K562 (cell line): Measurements from ENCODE around the gene IDH1. TPM values are rescaled to one million over a fixed set of nuclear protein-coding genes. Genes with fewer than 3 reads are reported as not detected.

Experiments used
- ATAC-seq: fragments of 200-7000 bp; cut with Tn5 transposase; 3 replicates; pipeline ENCODE4 v1.9.1; 2020; ENCODE audit warnings: moderate library complexity
- BruUV-seq: library from RNA; stranded (reverse); fragments of 400-500 nt; replicated peaks from 2 replicates; lab custom pipeline; 2021; lab: Mats Ljungman, UMichigan
- CTCF ChIA-PET: fragments of 300-600 bp; formaldehyde crosslinking; extraction: SDS; loops from one replicate; lab custom pipeline; 2021; ENCODE audit warnings: low intra/inter-chr PET ratio; lab: Yijun Ruan, JAX
- POLR2A ChIA-PET: fragments of 300-600, 350-650 bp; sonication (Branson Sonifier 250); formaldehyde crosslinking; extraction: SDS; loops from one replicate; lab custom pipeline; 2021; ENCODE audit warnings: antibody characterized with exemption, inconsistent platforms; lab: Yijun Ruan, JAX
- DNase-seq, 4 experiments: peaks; one replicate each; pipeline versions ENCODE4 v3.0.0 to v3.0.0-alpha.2; 2011 to 2018; ENCODE audit warnings: low spot score in 3 of 4, mixed read lengths in 3 of 4; ENCODE audit errors: extremely low read depth in 1 of 4
- FAIRE-seq: peaks from 2 replicates; lab custom pipeline; 2011; peaks lifted over from hg19 to GRCh38; lab: Jason Lieb, UNC
- H2AFZ ChIP-seq: 2 replicates; pipeline ENCODE4 v1.6.0; 2011; ENCODE audit warnings: low read depth, low read length, control low read depth, inconsistent platforms
- H3K27ac ChIP-seq: fragments of 200-600 bp; 3 replicates; pipeline ENCODE4 v1.8.0; 2011; ENCODE audit warnings: low read depth, mild to moderate bottlenecking, control low read depth, inconsistent platforms, low read length, moderate library complexity, mixed read lengths; ENCODE audit errors: extremely low read depth
- H3K27me3 ChIP-seq, 2 experiments: fragments of 300-600 bp in 1 of 2; 2 replicates in 1 of 2; 3 replicates in 1 of 2; pipeline versions ENCODE4 v1.6.0 to v1.8.0; 2011; ENCODE audit warnings: inconsistent platforms in 2 of 2, low read length in 2 of 2, mild to moderate bottlenecking in 1 of 2, mixed read lengths in 1 of 2, moderate library complexity in 1 of 2; ENCODE audit not compliant: control insufficient read depth in 2 of 2, insufficient read depth in 2 of 2
- H3K36me3 ChIP-seq: fragments of 300-600 bp; 3 replicates; pipeline ENCODE4 v1.8.0; 2011; ENCODE audit warnings: mild to moderate bottlenecking, low read length, inconsistent platforms; ENCODE audit not compliant: control insufficient read depth, insufficient read depth
- H3K4me1 ChIP-seq, 2 experiments: fragments of 200-600 bp in 1 of 2; replicated peaks in 1 of 2; 2 replicates in 1 of 2; 3 replicates in 1 of 2; pipeline versions ENCODE4 v1.5.1 to v1.8.0; 2011; ENCODE audit warnings: inconsistent platforms in 2 of 2, low read length in 2 of 2, mild to moderate bottlenecking in 1 of 2, mixed read lengths in 1 of 2, moderate library complexity in 1 of 2; ENCODE audit not compliant: control insufficient read depth in 2 of 2, insufficient read depth in 2 of 2
- H3K4me2 ChIP-seq: 2 replicates; pipeline ENCODE4 v1.6.1; 2011; ENCODE audit warnings: low read length, control low read depth, inconsistent platforms, mixed read lengths; ENCODE audit not compliant: insufficient read depth
- H3K4me3 ChIP-seq: fragments of 200-600 bp; sonication (generic), shearing (Covaris generic); 2 replicates; pipeline ENCODE4 v1.5.1; 2016; ENCODE audit warnings: control low read depth, inconsistent platforms
- H3K79me2 ChIP-seq: fragments of 200-600 bp; 3 replicates; pipeline ENCODE4 v1.8.0; 2011; ENCODE audit warnings: low read length, inconsistent platforms; ENCODE audit not compliant: control insufficient read depth, insufficient read depth
- H3K9ac ChIP-seq, 2 experiments: 2 replicates each; pipeline versions ENCODE4 v1.6.0 to v1.6.1; 2011; ENCODE audit warnings: low read depth in 2 of 2, low read length in 2 of 2, control low read depth in 1 of 2, inconsistent platforms in 1 of 2, mild to moderate bottlenecking in 1 of 2, mixed read lengths in 1 of 2; ENCODE audit not compliant: insufficient read depth in 1 of 2
- H3K9me1 ChIP-seq: one replicate; pipeline ENCODE4 v1.6.0; 2011; ENCODE audit warnings: inconsistent platforms, mild to moderate bottlenecking, low read length, moderate library complexity; ENCODE audit not compliant: control insufficient read depth, insufficient read depth
- H3K9me3 ChIP-seq: replicated peaks from 2 replicates; pipeline ENCODE4 v1.5.1; 2011; ENCODE audit warnings: low read depth, low read length, inconsistent platforms; ENCODE audit not compliant: control insufficient read depth, insufficient read depth
- H4K20me1 ChIP-seq: replicated peaks from 2 replicates; pipeline ENCODE4 v1.6.1; 2011; ENCODE audit warnings: low read length, inconsistent platforms, mixed read lengths; ENCODE audit not compliant: control insufficient read depth, insufficient read depth
- ATF7 ChIP-seq: fragments of 450-650 bp; IDR thresholded peaks from 2 replicates; pipeline ENCODE4 v1.7.1; 2014; ENCODE audit warnings: mild to moderate bottlenecking, moderate library complexity
- HDAC6 ChIP-seq: IDR thresholded peaks from 2 replicates; pipeline ENCODE4 v1.6.1; 2012; ENCODE audit warnings: low read depth, mild to moderate bottlenecking, control low read depth, inconsistent platforms, low read length, moderate library complexity
- RBM25 ChIP-seq: fragments of 200-400 bp; formaldehyde crosslinking; IDR thresholded peaks from 2 replicates; pipeline ENCODE4 v1.6.1; 2018; ENCODE audit warnings: low read length, low read depth, moderate library complexity; ENCODE audit not compliant: severe bottlenecking
- WGBS: fragments of 100-300 bp; shearing (Covaris generic); methylation state at CpG from one replicate; pipeline ENCODE4 v1.1.6; 2016; ENCODE audit warnings: low coverage, mixed read lengths; ENCODE audit not compliant: insufficient coverage; ENCODE audit errors: missing lambda C conversion rate; 5-methylcytosine and 5-hydroxymethylcytosine counted together
- in situ Hi-C: fragments of 300-500 bp; cut with MboI; formaldehyde crosslinking; loops from 4 replicates; pipeline ENCODE4 v1.15.0; 2018; ENCODE audit warnings: inconsistent platforms, mixed read lengths
- intact Hi-C: fragments of 100-400 bp; cut with micrococcal nuclease; formaldehyde crosslinking; loops from 2 replicates; pipeline ENCODE4 v1.14.2; 2022
- polyA plus RNA-seq, 8 experiments: library from polyadenylated mRNA; depleted of rRNA in 4 of 8; stranded (reverse) in 5 of 8; unstranded in 3 of 8; fragments of >200 nt; fragmentation: Nextera tagmentation in 2 of 8; fragmentation: Illumina TruSeq in 1 of 8; extraction: Ambion mirVana in 2 of 8; extraction: Trizol in 1 of 8; gene quantifications; 2 replicates each; pipeline versions ENCODE4 v1.2.1 to v1.2.3, GENCODE V29; 2011 to 2014; ENCODE audit warnings: inconsistent platforms in 1 of 8, missing spikeins in 1 of 8
- total RNA-seq, 7 experiments: library from RNA; depleted of rRNA in 6 of 7; stranded (reverse); fragments of >200 nt in 6 of 7; fragmentation: Illumina TruSeq in 2 of 7; extraction: Trizol in 2 of 7; gene quantifications; 2 replicates each; pipeline versions ENCODE4 v1.2.1 to v1.2.3, GENCODE V29; 2011 to 2021; ENCODE audit warnings: low replicate concordance in 1 of 7

IDH1 gene
- total and polyA plus RNA-seq, 9 of the 15 experiments (the other 6 are each of a cell fraction or from before 2014, with no cell fraction given): 61.9 to 194 (median 101) TPM

DNA sequence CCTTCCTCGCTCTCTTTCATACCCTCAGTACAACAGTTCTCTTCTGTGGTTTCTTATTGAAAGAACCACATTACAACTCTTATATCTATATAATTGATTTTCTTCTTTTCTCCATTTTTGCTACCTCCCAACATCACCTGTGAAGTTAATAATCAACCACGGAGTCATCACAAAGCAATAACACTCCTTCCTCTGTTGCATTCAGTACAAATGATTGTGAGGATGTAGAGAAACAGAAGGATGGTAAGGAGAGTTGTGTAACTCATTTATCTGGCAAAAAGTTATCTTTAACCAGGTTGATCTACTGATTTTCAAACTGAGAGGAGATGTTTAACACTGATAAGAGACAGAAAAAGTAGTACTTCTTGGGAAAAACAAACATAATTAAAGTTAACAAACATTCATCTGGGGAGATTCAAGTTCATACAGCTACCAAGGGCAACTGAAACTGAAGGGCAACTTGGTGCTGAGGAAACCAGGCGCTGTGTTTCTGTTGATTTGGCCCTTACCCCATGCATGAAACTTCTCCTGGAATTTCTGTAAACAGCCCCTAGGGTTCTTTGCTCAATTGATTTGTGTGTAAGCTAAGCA, 14.2 kb downstream of the IDH1 start (continued):
- TF ChIP-seq HDAC6: no peak

DNA sequence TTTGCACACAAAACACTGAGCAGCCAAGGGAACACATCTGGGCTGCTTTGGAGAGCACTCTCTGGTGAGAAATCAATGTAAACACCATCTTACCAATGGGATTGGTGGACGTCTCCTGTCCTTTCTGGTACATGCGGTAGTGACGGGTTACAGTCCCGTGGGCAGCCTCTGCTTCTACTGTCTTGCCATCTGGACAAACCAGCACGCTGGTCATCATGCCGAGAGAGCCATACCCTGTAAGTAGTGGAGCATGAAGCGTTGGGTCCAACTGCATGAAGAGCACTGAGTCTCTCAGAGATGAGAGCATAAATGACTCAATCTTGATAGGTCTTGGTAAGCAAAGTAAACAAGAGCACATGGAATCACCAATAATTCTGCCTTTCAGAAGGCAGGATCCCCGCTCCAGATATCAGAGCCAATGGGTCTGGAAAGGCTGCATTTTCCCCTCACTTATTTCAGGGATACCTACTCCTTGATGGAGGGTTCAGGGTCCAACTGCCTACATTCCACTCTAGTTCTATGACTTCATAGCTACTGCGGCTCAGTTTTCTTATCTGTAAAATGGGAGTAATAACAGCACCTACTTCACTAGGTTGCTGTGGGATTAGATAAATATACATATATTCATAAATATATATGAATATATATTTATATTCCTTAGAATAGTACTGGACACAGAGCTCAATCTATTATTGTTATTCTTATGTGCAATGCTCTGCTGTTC, 14.9 kb downstream of the IDH1 start:
- Histone ChIP-seq H3K4me3 (no peak overlapping the region), H3K9me1 (no peaks in the 10 kb centered on the region), H3K4me2 (no peak overlapping the region), H3K36me3 (peaks cover 65% of the 10 kb centered on the region; the same call in 2 of the 3 replicates), H3K27me3 (no peaks in the 10 kb centered on the region), H2AFZ (no peak overlapping the region), H4K20me1 (no peaks in the 10 kb centered on the region), H3K4me1 (no peaks in the 10 kb centered on the region; a peak in 1 of 5 replicates), H3K79me2 (no peaks in the 10 kb centered on the region), H3K9ac (no peak overlapping the region), H3K9me3 (no peaks in the 10 kb centered on the region), H3K27ac (no peak overlapping the region)
- ATAC-seq (no peak), DNase-seq (no peak), FAIRE-seq (no peak)
- 85% methylated on average over 9 of the region's 9 CpGs for WGBS
- no TSS peak for BruUV-seq
- in situ Hi-C loops: no loop called here
- ChIA-PET POLR2A (interaction anchor here (0.6 to 1.4 kb wide), 4 partner anchors 12 to 1406 kb away, joined by 3 to 6 read pairs (median 4); no protein-coding TSS in a partner anchor), CTCF (no interaction called here)
- TF ChIP-seq ATF7: no peak
- peak; percentile 61 for TF ChIP-seq RBM25
- intact Hi-C loops: no loop called here
